ENCODE results near the gene KCNC3.

KCNC3 gene

GRCh38 chr19:50272263-50272897 lies 56.8 kb downstream of the KCNC3 start:
- no peak for DNase-seq

DNA sequence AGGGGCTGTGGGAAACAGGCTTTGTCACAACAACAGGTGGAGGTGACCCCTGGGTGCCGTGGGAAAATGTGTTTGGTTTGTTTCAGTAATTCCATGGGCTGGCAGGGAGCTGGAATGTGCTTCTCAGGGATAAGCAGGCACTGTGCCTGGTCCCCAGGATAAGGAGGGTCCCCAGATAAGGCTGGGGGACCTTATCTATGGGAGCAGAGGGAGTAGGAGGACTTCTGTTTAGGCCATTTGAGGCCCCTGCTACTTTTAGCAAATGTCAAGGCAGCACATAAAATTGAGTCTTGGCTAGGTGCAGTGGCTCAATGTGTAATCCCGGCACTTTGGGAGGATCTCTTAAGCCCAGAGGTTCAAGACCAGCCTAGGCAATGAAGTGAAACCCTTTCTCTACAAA lies 59.5 kb downstream of the KCNC3 start:
- no peak for DNase-seq

DNA sequence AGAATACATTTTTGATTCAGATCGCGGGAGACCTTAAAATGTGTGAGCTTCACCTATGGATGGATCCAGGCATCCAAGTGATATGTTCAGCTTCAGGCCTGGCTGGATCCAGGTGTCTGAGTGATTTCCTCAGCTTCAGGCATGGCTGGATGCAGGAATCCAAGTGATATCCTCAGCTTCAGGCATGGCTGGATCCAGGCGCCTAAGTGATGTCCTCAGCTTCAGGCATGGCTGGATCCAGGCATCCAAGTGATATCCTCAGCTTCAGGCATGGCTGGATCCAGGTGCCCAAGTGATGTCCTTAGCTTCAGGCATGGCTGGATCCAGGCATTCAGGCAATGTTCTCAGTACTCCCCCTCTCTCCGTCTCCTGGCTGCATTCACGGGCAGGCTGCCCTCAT lies 60.7 kb downstream of the KCNC3 start:
- DNase-seq, result no peak

DNA sequence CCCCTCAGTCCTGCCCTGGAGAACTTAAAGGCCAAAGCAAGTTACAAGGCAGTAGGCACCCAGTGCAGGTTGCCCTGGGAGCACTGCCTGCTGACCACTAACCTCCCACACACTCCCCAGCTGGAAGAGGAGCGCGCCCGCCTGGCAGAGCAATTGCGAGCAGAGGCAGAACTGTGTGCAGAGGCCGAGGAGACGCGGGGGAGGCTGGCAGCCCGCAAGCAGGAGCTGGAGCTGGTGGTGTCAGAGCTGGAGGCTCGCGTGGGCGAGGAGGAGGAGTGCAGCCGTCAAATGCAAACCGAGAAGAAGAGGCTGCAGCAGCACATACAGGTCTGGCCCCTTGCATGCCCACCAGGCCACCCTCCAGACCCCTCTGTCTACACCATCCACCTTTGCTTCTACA lies 61.1 kb downstream of the KCNC3 start:
- DNase-seq, result no peak

DNA sequence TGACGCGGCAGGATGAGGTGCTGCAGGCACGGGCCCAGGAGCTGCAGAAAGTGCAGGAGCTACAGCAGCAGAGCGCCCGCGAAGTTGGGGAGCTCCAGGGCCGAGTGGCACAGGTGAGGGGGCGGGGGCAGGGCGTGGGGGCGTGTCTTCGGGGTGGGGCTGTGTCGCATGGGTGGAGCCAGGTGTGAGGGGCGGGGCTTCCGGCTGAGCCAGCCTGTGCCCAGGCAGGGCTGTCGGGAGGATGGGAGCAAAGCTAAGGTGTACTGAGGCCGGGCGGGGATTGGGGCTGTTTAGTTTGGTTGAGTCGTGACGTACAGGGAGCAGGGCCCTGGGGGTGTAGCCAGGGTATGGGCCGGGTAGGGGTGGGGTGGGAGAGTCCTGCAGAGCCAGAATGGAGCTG lies 62.3 kb downstream of the KCNC3 start:
- DNase-seq, result no peak

- no peak for DNase-seq
Observed at GRCh38 chr19:50266041-50266440, 63.1 kb downstream of the KCNC3 start.

DNA sequence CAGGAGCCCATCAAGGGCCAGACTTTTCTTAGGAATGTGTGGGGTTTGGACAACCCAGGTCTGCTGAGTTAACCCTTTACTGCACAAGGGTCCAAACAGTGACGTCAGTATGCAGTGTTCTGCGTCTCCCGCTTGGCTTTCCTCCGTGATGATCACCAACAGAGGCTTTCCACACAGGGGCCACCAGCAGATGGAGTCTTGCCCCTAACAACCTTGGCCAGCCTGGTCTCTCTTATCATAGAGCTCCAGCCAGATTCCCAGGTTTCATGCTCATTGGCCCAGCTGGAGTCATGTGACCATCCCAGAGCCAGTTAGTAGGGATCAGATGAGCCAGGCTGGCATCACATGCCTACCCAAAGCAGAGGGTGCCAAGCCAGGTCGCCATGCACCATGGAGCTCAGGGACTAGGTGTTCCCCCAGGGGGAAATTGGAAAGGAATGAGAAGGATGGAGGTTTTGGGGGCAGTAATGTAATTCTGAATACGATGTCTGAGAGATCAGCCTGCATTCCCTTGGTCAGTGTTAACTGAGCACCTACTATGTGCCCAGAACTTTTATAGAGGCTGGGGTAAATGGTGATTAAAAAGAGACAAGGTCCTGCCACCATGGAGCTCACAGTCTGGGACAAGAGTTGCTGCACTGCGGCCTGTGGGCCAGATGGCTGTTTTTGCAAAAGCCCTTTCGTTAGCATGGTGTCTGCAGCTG lies 64.5 kb downstream of the KCNC3 start:
- DNase-seq, result no peak

- no peak for DNase-seq
Observed at GRCh38 chr19:50263176-50263575, 66.0 kb downstream of the KCNC3 start.
